GM21529 (cell line): ENCODE data around the gene TMEM154.

Source experiments
- ATAC-seq: cut with Tn5 transposase; IDR thresholded peaks from one replicate; pipeline ENCODE4 v1.9.1; 2021; ENCODE audit not compliant: unreplicated experiment

The TMEM154 gene

GRCh38 chr4:152679414-152680281 is at the start of gene TMEM154:
TSS of gene TMEM154 (minus strand) at chr4:152679997. CDS start at chr4:152679933, 64 bp downstream.
- peak; percentile 65 for ATAC-seq

- ATAC-seq: no peak
Observed at GRCh38 chr4:152729466-152729865, 49.7 kb upstream of the TMEM154 start.

GRCh38 chr4:152728343-152728742 is 48.5 kb upstream of the TMEM154 start:
- ATAC-seq: no peak

GRCh38 chr4:152727784-152728183 is 48.0 kb upstream of the TMEM154 start:
- ATAC-seq: no peak

GRCh38 chr4:152724494-152724893 is 44.7 kb upstream of the TMEM154 start:
- no peak for ATAC-seq

- ATAC-seq: no peak
Observed at GRCh38 chr4:152723236-152723635, 43.4 kb upstream of the TMEM154 start.

GRCh38 chr4:152719801-152720556 is 40.2 kb upstream of the TMEM154 start:
- no peak for ATAC-seq

- ATAC-seq: no peak
Observed at GRCh38 chr4:152719291-152719690, 39.5 kb upstream of the TMEM154 start.

GRCh38 chr4:152715076-152715475 is 35.3 kb upstream of the TMEM154 start:
- no peak for ATAC-seq

- ATAC-seq: no peak
Observed at GRCh38 chr4:152713951-152714705, 34.3 kb upstream of the TMEM154 start.

- ATAC-seq: no peak
Observed at GRCh38 chr4:152709675-152710438, 30.1 kb upstream of the TMEM154 start.

GRCh38 chr4:152708796-152709195 is 29.0 kb upstream of the TMEM154 start:
- no peak for ATAC-seq

- ATAC-seq: no peak
Observed at GRCh38 chr4:152708361-152708760, 28.6 kb upstream of the TMEM154 start.

GRCh38 chr4:152707632-152708031 is 27.8 kb upstream of the TMEM154 start:
- no peak for ATAC-seq

- ATAC-seq: no peak
Observed at GRCh38 chr4:152705903-152706302, 26.1 kb upstream of the TMEM154 start.

- no peak for ATAC-seq
Observed at GRCh38 chr4:152704788-152705187, 25.0 kb upstream of the TMEM154 start.

- no peak for ATAC-seq
Observed at GRCh38 chr4:152700151-152700550, 20.4 kb upstream of the TMEM154 start.

GRCh38 chr4:152699313-152699712 is 19.5 kb upstream of the TMEM154 start:
- no peak for ATAC-seq

- no peak for ATAC-seq
Observed at GRCh38 chr4:152698089-152698499, 18.3 kb upstream of the TMEM154 start.

GRCh38 chr4:152697284-152698088 is 17.7 kb upstream of the TMEM154 start:
- peak; percentile 38 for ATAC-seq
